ENCODE data around the gene PNISR.

PNISR gene

GRCh38 chr6:99431901-99432300 lies 6.8 kb upstream of the PNISR start:
- Histone ChIP-seq H3K27me3 (ENCODE audit: control insufficient read depth, insufficient read depth, low read length) (no peaks in the 10 kb centered on the region), H3K36me3 (ENCODE audit: control insufficient read depth, insufficient read depth, low read length) (no peaks in the 10 kb centered on the region), H3K9me3 (ENCODE audit: control insufficient read depth, insufficient read depth, low read length) (no peaks in the 10 kb centered on the region), H3K4me3 (ENCODE audit: low read length) (no peak overlapping the region), H3K4me1 (ENCODE audit: control insufficient read depth, insufficient read depth, low read length) (no peaks in the 10 kb centered on the region), H3K27ac (ENCODE audit: low read length) (no peak overlapping the region)
- no peak for DNase-seq (ENCODE audit: low read depth, low spot score)
- no CpG with 5 or more reads among the region's 2 CpGs for WGBS (ENCODE audit: insufficient coverage, insufficient read length)

- Histone ChIP-seq H3K4me1 (ENCODE audit: control insufficient read depth, insufficient read depth, low read length) (no peaks in the 10 kb centered on the region), H3K4me3 (ENCODE audit: low read length) (no peak overlapping the region), H3K36me3 (ENCODE audit: control insufficient read depth, insufficient read depth, low read length) (no peaks in the 10 kb centered on the region), H3K27me3 (ENCODE audit: control insufficient read depth, insufficient read depth, low read length) (no peaks in the 10 kb centered on the region), H3K9me3 (ENCODE audit: control insufficient read depth, insufficient read depth, low read length) (no peaks in the 10 kb centered on the region), H3K27ac (ENCODE audit: low read length) (no peak overlapping the region)
- no CpG with 5 or more reads among the region's 5 CpGs for WGBS (ENCODE audit: insufficient coverage, insufficient read length)
- no peak for DNase-seq (ENCODE audit: low read depth, low spot score)
Measured at GRCh38 chr6:99427988-99428387, 2.9 kb upstream of the PNISR start.

DNA sequence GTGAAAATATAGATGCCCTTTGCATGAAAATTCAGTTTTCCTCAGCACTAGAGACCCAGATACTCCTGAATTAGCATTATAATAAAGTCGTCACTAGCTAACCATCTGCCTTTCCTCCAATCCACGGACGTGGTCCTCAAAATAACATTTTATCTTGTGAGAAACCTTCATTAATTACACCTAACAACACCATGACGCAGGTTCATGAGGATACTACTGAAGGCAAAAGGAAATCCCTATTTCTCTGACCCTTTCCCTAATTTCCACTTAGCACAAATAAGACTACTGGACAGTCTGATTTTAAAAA lies 1.3 kb upstream of the PNISR start:
- no peaks in the 10 kb centered on the region for H3K27me3 ChIP-seq (ENCODE audit: control insufficient read depth, insufficient read depth, low read length)
- DNase-seq (ENCODE audit: low read depth, low spot score), result no peak
- H3K4me3 ChIP-seq (ENCODE audit: low read length), result no peak overlapping the region; the same call in 1 of the 2 replicates
- no peaks in the 10 kb centered on the region for H3K9me3 ChIP-seq (ENCODE audit: control insufficient read depth, insufficient read depth, low read length)
- no CpG with 5 or more reads among the region's 4 CpGs for WGBS (ENCODE audit: insufficient coverage, insufficient read length)
- H3K4me1 ChIP-seq (ENCODE audit: control insufficient read depth, insufficient read depth, low read length), result no peaks in the 10 kb centered on the region
- no peaks in the 10 kb centered on the region for H3K36me3 ChIP-seq (ENCODE audit: control insufficient read depth, insufficient read depth, low read length)
- H3K27ac ChIP-seq (ENCODE audit: low read length), result no peak overlapping the region

DNA sequence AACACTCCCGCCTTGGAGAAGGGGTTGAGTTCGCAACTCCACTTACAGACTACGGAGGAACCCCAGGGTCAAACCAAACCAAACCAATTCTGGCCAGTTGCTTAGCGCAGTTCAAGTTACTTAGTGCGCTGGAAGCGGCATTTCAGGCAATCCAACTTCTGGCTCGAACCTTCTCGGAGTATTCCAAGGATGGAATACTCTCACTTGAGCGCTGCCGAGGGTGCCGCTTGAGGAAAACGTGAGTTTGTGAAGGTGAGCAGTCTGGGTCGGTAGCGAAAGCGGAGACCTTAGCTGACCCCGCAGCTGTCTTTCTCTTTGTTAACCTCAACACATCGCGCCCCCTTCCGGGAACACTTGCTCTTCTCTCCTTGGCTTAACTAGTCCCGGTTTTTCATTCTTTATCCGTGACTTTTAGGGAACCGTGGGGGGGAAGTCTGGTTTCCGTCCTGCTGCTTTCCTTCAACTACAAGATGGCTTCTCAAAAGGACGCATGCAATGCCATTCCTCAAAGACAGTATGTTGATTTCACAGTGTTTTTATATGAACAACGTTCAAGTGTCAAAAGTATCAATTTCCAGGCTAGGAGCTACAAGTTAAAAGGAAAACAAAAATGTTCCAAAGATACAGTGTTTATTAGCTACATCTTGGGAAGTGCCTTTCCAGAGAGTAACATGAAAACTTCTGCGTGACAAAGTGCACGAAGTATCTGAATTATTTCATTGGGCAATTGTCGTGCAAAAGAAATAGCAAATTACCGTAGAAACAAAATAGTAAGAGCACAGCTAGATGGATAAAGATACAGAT lies 741 bp upstream of the PNISR start:
- no CpG with 5 or more reads among the region's 29 CpGs for WGBS (ENCODE audit: insufficient coverage, insufficient read length)
- Histone ChIP-seq H3K27me3 (ENCODE audit: control insufficient read depth, insufficient read depth, low read length) (no peaks in the 10 kb centered on the region), H3K27ac (ENCODE audit: low read length) (no peak overlapping the region), H3K36me3 (ENCODE audit: control insufficient read depth, insufficient read depth, low read length) (no peaks in the 10 kb centered on the region), H3K4me3 (ENCODE audit: low read length) (peak overlapping the region; percentile 69; the same call in 1 of the 2 replicates), H3K4me1 (ENCODE audit: control insufficient read depth, insufficient read depth, low read length) (no peaks in the 10 kb centered on the region), H3K9me3 (ENCODE audit: control insufficient read depth, insufficient read depth, low read length) (no peaks in the 10 kb centered on the region)
- DNase-seq (ENCODE audit: low read depth, low spot score), result peak; percentile 93

DNA sequence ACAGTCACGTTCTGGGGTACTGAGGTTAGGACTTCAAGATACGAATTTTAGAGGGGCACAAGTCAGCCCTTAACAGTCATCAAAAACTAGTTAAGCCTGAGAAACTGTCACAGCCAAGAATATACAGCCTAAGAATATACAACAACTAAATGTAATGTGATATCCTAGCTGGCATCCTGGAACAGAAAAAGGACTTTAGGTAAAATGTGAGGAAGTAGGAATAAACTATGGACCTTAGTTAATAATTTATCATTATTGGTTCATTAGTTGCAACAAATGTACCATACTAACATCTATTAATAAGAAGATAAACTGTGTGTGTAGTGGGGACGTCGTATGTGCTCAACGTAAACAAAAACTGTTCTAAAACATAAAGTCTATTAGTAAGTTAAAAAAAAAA lies 1.1 kb downstream of the PNISR start:
- Histone ChIP-seq H3K4me3 (ENCODE audit: low read length) (no peak overlapping the region; the same call in 1 of the 2 replicates), H3K9me3 (ENCODE audit: control insufficient read depth, insufficient read depth, low read length) (no peaks in the 10 kb centered on the region), H3K4me1 (ENCODE audit: control insufficient read depth, insufficient read depth, low read length) (no peaks in the 10 kb centered on the region), H3K27ac (ENCODE audit: low read length) (no peak overlapping the region), H3K36me3 (ENCODE audit: control insufficient read depth, insufficient read depth, low read length) (no peaks in the 10 kb centered on the region), H3K27me3 (ENCODE audit: control insufficient read depth, insufficient read depth, low read length) (no peaks in the 10 kb centered on the region)
- no CpG with 5 or more reads among the region's 5 CpGs for WGBS (ENCODE audit: insufficient coverage, insufficient read length)
- no peak for DNase-seq (ENCODE audit: low read depth, low spot score)

DNA sequence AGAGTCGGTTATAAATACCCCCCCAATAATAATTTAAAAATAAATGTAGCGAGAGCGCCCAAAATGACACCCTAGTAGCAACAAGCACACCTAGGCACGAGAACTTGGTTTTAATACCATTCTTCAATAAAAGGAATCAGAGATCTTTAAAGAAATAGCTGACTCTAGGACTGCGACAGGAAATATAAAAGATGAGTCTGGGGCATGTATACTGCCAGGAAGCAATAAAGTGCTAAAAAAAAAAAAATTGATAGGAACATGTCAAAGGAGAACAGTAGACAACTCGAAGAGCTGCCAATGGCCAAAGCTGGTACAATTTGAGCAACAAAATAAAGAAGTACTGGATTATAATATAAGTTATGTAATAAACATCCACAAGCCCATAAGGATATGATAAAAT lies 2.2 kb downstream of the PNISR start:
- no peak for DNase-seq (ENCODE audit: low read depth, low spot score)
- Histone ChIP-seq H3K9me3 (ENCODE audit: control insufficient read depth, insufficient read depth, low read length) (no peaks in the 10 kb centered on the region), H3K36me3 (ENCODE audit: control insufficient read depth, insufficient read depth, low read length) (no peaks in the 10 kb centered on the region), H3K27me3 (ENCODE audit: control insufficient read depth, insufficient read depth, low read length) (no peaks in the 10 kb centered on the region), H3K27ac (ENCODE audit: low read length) (no peak overlapping the region), H3K4me1 (ENCODE audit: control insufficient read depth, insufficient read depth, low read length) (no peaks in the 10 kb centered on the region), H3K4me3 (ENCODE audit: low read length) (no peak overlapping the region)
- WGBS (ENCODE audit: insufficient coverage, insufficient read length), result no CpG with 5 or more reads among the region's 6 CpGs

DNA sequence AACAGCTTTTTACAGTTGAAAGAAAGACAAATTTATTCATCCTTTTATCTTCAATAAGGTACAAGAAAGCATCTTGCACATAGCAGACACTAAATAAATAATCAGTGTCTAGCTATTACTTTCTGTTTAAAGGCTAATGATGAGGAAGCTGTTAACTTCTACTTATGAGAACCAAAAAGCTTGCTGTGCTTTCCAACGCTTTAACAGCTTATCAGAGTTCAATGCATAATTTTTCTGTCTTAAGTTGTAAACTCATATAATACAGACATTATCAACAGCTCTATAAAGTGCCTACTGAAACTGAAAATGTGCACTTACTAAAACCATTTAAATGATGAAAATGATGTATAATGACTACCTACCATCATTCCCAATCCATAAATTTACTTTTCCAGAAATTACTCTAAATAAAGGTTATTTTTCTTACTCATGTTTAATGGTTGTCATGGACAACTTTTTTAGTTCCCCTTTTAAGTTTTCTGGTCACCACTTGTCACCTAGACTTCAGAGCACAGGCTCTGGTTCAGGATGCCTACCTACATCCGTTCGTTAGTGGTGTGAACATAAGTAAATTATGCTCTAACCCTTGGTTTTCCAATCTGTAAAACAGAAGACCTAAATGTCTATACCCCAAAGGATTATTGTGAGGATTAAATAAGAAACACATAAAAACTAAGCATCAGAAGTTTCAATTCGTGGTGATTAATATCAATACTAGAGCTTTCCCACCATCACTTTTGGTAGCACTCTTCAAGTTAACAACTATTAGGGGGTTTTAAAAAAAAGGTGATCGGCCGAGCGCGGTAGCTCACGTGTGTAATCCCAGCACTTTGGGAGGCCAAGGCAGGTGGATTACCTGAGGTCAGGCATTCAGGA lies 8.0 kb downstream of the PNISR start:
- no peak overlapping the region for H3K4me3 ChIP-seq (ENCODE audit: low read length)
- DNase-seq (ENCODE audit: low read depth, low spot score), result no peak
- H3K9me3 ChIP-seq (ENCODE audit: control insufficient read depth, insufficient read depth, low read length), result no peaks in the 10 kb centered on the region
- no peak overlapping the region for H3K27ac ChIP-seq (ENCODE audit: low read length)
- no CpG with 5 or more reads among the region's 9 CpGs for WGBS (ENCODE audit: insufficient coverage, insufficient read length)
- no peaks in the 10 kb centered on the region for H3K4me1 ChIP-seq (ENCODE audit: control insufficient read depth, insufficient read depth, low read length)
- peaks cover 5% of the 10 kb centered on the region; the same call in 1 of the 2 replicates for H3K36me3 ChIP-seq (ENCODE audit: control insufficient read depth, insufficient read depth, low read length)
- no peaks in the 10 kb centered on the region for H3K27me3 ChIP-seq (ENCODE audit: control insufficient read depth, insufficient read depth, low read length)

GRCh38 chr6:99416226-99416625 lies 8.9 kb downstream of the PNISR start:
- WGBS (ENCODE audit: insufficient coverage, insufficient read length), result no CpG with 5 or more reads among the region's 2 CpGs
- H3K4me3 ChIP-seq (ENCODE audit: low read length), result no peak overlapping the region
- H3K36me3 ChIP-seq (ENCODE audit: control insufficient read depth, insufficient read depth, low read length), result peaks cover 8% of the 10 kb centered on the region; the same call in 1 of the 2 replicates
- no peak overlapping the region for H3K27ac ChIP-seq (ENCODE audit: low read length)
- no peaks in the 10 kb centered on the region for H3K9me3 ChIP-seq (ENCODE audit: control insufficient read depth, insufficient read depth, low read length)
- no peak for DNase-seq (ENCODE audit: low read depth, low spot score)
- H3K4me1 ChIP-seq (ENCODE audit: control insufficient read depth, insufficient read depth, low read length), result no peaks in the 10 kb centered on the region
- no peaks in the 10 kb centered on the region for H3K27me3 ChIP-seq (ENCODE audit: control insufficient read depth, insufficient read depth, low read length)

- no peaks in the 10 kb centered on the region for H3K9me3 ChIP-seq (ENCODE audit: control insufficient read depth, insufficient read depth, low read length)
- peaks cover 10% of the 10 kb centered on the region; the same call in 1 of the 2 replicates for H3K36me3 ChIP-seq (ENCODE audit: control insufficient read depth, insufficient read depth, low read length)
- DNase-seq (ENCODE audit: low read depth, low spot score), result no peak
- no peak overlapping the region for H3K4me3 ChIP-seq (ENCODE audit: low read length)
- no peaks in the 10 kb centered on the region for H3K27me3 ChIP-seq (ENCODE audit: control insufficient read depth, insufficient read depth, low read length)
- no peak overlapping the region for H3K27ac ChIP-seq (ENCODE audit: low read length)
- no peaks in the 10 kb centered on the region for H3K4me1 ChIP-seq (ENCODE audit: control insufficient read depth, insufficient read depth, low read length)
Measured at GRCh38 chr6:99415446-99415845, 9.7 kb downstream of the PNISR start.

DNA sequence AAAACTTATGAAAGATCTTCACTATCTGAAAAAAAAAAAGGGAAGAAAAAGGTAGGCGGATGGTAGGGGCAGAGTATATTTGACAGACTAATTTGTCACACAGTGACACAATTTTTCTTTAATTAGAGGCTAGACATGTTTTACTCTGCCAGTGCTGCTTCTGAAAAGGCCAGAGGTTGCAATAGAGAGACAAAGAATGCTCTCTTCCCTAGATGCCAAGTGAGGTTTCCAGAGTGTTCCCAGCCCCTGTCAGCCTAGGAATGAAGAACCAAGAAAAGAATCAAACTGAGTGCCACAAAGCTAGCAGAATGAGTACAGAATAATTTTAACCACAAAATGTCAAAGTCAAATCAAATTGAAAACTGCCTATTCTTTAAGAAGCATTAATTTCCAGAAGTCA lies 13.0 kb downstream of the PNISR start:
- Histone ChIP-seq H3K27ac (ENCODE audit: low read length) (no peak overlapping the region), H3K9me3 (ENCODE audit: control insufficient read depth, insufficient read depth, low read length) (no peaks in the 10 kb centered on the region), H3K36me3 (ENCODE audit: control insufficient read depth, insufficient read depth, low read length) (peaks cover 17% of the 10 kb centered on the region; the same call in 1 of the 2 replicates), H3K27me3 (ENCODE audit: control insufficient read depth, insufficient read depth, low read length) (no peaks in the 10 kb centered on the region), H3K4me3 (ENCODE audit: low read length) (no peak overlapping the region), H3K4me1 (ENCODE audit: control insufficient read depth, insufficient read depth, low read length) (no peaks in the 10 kb centered on the region)
- DNase-seq (ENCODE audit: low read depth, low spot score), result no peak
- WGBS (ENCODE audit: insufficient coverage, insufficient read length), result no CpG with 5 or more reads among the region's 1 CpG
